Activated CD4-positive, alpha-beta T cell treated with anti-CD3 and anti-CD28 coated beads, Interleukin-2, Interleukin-4, amounts not matched to agents 100 ng/mL and 50 ng/mL, durations not matched to agents 16 hours and 8 hours (primary cell): Measurements from ENCODE around the gene RGMA.
"Not testable (repeated sequence)": the region's sequence is repeated elsewhere in the genome, so short reads cannot be mapped to it uniquely, and the experiment has no call there.

Experiments
- DNase-seq: peaks from one replicate; pipeline ENCODE4 v3.0.0-alpha.2; 2020; ENCODE audit warnings: low spot score

Gene RGMA

DNA sequence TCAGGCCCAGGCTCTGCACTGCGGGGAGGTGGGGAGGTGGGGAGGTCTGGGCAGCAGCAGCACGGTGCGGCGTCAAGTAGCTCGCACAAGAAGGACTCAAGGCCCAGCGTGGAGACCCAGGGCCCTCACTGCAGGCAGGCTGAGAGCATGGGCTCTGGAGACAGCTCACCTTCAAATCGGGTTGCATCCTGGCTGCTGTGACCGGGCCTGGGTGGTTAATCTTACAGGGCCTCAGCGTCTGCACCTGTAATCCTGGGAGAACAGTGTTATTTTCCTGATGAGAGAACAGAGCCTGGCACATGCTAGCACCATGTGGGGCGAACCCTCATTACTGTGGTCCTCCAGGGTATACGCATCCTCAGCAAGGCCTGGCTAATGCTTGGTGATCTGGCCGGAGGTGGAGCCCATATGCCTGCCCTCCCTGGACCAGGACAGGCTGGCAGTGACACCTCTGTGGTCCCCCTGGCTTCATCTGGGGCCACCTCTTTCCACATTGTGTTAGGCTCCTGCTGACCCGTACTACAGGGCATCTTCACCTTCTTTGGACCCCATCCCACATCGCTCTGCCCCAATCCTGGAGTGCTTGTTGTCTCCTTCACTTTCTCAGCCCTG lies 55.5 kb downstream of the RGMA start:
- no peak for DNase-seq

DNA sequence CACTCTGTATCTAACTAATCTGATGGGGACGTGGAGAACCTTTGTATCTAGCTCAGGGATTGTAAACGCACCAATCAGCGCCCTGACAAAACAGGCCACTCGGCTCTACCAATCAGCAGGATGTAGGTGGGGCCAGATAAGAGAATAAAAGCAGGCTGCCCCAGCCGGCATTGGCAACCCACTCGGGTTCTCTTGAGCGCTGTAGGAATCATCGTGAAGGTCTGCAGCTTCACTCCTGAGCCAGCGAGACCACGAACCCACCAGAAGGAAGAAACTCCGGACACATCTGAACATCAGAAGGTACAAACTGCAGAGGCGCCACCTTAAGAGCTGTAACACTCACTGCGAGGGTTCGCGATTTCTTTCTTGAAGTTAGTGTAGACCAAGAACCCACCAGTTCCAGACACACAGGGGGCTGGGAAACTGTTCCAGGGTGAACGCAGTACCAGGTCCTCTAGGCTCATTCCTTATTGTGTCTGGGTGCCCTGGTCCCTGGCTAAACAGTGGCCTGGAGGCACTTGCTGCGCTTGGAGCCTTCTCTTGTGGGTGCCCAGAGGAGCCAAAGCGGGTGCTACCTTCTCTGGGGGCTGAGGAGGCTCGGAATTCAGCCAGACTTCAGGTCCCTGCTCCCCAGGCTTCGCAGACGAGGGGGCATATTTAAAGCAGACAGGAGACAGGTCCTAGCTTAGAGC lies 56.4 kb downstream of the RGMA start:
- not testable (repeated sequence) for DNase-seq

DNA sequence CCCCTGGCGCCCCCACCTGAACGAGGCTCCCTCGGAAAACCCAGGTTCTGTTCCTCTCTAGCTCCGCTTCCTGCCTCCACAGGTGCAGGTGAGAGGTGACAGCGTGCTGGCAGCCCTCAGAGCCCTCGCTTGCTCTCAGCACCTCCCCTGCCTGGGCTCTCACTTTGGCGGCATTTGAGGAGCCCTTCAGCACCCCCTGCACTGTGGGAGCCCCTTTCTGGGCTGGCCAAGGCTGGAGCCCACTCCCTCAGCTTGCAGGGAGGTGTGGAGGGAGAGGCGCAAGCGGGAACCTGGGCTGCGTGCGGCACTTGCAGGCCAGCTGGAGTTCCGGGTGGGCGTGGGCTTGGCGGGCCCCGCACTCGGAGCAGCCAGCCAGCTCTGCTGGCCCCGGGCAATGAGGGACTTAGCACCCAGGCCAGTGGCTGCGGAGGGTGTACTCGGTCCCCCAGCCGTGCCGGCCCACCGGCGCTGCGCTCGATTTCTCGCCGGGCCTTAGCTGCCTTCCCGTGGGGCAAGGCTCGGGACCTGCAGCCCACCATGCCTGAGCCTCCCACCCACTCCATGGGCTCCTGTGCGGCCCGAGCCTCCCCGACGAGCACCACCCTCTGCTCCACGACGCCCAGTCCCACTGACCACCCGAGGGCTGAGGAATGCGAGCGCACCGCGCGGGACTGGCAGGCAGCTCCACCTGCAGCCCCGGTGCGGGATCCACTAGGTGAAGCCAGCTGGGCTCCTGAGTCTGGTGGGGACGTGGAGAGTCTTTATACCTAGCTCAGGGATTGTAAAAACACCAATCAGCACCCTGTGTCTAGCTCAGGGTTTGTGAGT lies 57.2 kb downstream of the RGMA start:
- not testable (repeated sequence) for DNase-seq

DNA sequence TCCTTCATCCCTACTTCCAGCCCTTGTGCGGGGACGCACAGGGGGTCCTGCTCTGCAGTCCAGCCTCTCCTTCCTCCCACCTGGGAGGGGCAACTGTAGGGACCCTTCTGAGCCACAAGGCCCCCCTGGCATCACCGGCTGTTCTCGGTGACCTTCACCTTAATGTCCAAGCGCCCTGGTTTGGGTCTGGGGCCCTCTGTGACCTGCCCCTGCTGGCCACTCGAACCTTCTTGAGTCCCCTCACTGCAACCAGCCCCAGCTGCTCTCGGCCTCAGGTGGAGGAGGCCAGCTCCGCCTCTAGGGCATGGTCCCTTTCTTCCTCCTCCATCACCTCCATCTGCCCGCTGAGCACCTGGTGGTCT lies 57.9 kb downstream of the RGMA start:
- DNase-seq: no peak

DNA sequence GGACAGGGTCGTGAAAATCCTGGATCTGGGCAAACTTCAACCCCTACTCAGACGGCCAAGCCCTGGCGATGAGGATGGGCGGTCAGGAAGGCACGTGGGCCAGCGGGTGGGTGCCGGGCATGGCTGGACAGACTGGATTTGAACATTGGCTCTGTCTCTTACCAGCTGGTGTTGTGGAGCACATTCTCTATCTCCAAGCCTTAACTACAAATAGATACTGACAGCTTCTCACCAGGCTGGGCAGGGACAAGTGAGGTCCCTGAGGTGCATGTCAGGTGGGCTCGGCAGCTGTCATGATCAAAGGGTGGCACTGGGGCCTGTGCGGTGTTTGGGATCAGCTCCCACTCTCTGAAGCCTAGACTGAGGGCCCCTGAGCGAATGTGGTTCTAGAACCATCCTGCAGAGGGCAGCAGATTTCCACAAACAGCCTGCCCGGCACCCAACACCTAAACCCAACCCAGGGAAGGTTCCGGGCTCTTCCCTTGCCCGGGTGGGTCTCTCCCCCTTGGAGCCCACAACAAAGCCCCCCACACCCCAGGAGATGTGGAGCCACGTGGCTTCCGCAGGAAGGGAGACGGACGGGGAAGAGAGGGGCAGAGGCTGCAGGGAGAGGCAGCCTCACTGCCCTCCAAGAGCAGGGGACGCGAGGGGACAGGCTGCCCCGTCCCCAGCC lies 58.4 kb downstream of the RGMA start:
- peak; percentile 69 for DNase-seq

DNA sequence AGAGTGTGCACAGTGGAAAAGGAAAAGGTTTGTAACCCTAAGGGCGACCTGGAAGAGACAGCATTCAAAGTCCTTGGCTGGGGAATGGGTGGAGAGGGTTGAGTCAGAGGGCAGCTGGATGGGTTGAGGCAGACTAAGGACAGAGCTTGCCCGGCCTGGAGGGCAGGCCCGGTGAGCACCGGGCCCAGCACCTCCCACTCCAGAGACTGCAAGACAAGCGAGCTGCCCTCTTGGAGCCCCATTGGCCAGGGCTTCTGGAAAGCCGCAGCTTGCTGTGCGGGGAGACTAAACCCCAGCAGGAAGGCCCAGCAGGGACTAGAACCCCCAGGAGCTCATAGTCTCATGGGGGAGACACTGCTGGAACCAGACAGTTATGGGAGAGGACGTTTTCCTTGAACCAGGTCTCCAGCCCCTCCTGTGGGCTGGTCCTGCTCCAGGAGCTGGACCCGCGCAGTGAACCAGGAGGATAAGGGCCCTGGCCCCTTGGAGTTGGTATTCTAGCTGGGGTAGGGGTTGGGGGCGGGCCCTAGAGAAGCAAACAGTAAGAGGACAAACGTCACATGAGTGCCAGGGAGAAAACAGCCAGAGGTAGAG lies 59.1 kb downstream of the RGMA start:
- no peak for DNase-seq

DNA sequence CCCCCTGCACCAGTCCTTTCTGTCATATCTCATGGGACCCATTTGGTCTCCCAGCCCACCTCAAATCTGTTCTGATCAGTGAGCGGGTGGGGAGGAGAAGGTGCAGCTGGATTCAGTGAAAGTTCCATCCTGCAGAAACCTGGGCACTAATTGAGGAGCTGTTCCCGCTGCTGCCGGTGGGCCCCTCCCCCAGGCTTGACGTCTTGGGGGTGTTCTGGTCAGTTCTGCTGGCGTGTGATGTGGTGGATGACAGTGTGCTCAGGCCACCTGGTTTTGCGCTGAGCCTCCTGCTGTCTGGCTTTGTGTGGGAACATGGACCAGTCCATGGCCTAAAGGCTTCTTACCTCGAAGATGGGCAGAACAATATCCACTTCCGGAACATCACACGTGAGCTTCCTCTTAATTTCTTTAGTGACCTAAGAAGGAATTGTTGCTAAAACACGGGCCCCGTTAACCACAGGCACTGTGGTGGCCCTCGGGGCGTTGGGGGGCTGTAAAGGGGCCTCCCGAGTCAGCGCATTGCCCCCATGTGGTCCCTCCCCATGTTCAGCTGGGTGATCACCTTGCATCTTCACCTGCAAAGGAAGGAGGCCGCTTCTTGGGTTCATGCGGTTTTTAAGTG lies 59.7 kb downstream of the RGMA start:
- no peak for DNase-seq

DNA sequence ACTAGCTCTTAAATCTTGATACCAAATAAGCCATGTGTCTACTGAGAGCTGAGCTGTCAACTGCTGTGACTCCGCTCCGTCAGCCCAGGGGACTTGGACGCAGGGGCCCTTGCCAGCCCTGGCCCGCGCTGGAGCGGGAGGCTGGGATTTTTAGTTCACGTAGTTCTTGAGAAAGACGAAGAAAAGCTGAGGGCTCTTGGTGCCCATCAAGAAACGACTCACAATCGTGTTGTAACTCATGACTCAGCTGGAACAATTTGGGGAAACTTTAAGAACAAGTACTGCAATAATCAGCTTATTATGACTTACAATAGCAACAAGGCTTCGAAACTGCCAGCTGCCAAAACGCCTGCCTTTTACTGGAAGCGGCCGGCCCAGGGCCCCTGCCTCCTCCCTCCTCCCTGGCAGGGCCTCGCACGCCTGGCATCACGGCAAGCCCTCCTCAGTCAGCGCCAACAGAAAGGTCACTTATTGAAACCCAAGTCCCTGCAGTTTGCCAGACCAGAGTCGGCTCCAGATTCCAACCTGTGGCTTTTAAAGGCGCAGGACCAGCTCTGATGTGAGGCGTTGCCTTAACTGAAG lies 60.3 kb downstream of the RGMA start:
- no peak for DNase-seq

DNA sequence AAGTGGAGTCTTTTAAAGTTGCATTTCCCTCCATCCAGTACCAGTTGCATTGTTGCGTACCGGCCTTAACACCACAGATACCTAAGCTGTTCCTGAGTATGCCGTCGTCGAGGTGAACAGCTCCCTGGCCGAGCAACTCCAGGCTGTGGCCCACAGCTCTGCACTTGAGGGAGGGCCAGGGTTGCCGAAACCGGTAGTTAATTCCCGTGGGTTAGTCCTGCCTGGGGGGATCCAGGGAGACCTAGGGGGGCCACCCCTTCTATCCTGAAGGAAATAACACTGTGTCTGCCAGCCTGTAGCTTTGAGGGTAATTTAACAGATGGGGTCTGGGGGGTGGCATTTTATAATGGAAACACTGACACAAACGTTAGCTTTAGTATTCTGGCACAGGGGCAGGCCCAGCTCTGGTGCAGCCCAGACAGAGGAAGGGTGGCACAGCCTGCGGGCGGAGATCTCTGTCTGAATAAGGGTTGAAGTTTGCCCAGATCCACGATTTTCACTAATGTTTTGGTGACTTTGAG lies 60.8 kb downstream of the RGMA start:
- DNase-seq: no peak

DNA sequence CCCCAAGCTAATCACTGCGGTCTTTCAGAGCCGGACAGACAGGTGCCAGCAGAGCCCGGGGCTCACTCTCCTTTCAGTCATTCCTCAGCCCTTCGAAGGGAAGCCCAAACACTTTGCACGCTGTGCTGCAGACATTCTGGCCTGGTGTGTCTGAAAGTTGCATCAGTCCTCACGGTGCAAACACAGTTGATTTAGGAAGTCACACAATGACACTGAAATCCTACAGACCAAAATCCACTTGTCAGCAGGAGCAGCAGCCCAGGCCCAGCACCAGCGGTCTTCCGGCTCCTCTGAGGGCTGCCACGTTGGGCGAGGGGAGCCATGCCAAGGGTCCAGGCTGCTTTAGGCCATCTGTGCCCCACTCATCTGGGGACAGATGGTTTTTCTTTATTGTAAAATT lies 61.6 kb downstream of the RGMA start:
- DNase-seq: no peak

DNA sequence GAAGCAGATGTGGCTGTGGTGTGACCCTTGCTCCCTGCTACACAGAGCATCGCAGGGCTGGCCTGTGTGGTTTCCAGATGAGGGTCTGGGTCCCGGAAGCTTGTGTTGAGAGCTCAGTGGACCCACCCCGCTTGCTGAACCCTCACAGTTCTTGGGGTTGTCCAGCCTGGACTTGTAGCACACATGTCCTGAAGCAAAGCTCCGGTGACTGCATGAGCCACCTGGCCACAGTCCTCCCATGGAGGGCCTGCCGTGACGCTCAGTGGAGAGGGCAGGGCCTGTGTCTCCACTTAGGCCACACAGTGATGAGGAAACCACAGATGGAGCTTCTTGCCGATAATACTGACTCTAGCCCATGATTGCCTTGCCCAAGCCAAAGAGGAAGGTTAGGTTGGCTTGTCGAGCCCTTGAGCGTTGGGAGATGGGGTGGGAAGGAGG lies 62.6 kb downstream of the RGMA start:
- DNase-seq: no peak

DNA sequence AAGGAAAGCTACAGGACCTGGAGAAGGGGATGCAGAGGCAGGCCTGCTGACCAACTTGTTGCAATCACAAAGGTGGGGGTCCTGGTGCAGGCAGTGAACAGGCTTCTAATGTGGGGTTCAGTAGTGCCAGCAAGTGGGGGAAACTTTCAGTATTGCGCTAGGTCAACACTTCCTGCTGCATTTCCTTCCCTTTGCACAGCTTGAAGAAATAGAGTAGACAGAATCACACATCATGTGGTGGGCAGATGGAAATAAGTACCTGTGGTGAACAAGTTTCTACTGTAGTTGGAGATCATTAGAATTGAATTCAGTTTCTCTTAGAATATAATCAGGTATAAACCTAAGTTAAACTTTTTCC lies 63.4 kb downstream of the RGMA start:
- DNase-seq: peak; percentile 16

DNA sequence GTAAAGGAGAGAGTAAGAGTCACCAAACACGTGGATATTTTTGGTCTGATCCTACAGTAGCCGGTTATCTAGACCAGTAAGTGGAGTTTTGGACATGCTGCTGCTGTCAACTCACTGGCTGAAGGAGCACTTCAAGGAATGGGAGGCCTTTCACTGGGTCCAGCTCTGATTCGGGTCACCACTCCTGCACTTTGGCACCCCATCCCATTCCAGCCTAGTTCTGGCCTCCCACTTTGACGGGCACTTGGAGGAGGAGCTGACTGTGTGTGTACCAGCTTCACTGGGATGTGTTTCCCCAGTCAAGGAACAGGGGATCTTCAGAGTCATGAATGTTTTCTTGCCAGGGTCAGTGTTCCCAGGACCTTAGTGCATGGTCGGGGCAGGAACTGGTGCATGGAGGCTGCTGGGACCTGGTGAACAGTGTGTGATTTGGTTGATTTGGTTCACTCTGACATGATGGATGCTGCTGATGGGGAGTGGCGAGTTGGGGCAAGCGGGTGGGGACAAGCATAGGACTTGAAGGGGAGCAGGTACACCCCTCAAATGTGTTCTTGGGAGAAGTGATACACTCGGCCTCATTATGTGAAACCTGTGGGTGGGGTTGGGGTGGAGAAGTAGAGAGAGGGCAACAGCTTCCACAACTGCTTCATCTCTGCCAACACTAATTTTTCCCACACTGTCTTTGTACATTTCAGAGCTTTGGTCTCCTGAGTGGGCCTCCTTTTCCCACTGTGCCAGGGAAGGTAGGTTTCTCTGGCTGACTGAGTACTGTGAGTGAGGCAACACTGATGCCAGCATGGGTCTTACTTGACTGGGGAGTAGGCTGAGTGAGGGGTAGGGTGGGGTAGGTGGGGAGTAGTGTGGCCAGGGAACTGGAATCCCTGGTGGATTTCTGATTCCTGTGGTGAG lies 64.0 kb downstream of the RGMA start:
- no peak for DNase-seq

DNA sequence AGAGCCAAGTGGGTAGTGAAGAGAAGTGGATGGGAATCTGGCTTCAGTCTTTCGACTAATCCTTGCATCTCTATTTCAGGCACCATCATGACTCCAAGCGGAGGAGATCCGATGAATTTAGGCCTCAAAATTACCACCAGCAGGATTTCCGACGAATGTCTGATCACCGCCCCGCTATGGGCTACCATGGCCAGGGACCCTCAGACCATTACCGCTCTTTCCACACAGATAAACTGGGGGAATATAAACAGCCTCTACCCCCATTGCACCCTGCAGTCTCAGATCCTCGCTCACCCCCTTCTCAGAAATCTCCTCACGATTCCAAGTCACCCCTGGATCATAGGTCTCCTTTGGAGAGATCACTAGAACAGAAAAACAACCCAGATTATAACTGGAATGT lies 64.7 kb downstream of the RGMA start:
- no peak for DNase-seq

DNA sequence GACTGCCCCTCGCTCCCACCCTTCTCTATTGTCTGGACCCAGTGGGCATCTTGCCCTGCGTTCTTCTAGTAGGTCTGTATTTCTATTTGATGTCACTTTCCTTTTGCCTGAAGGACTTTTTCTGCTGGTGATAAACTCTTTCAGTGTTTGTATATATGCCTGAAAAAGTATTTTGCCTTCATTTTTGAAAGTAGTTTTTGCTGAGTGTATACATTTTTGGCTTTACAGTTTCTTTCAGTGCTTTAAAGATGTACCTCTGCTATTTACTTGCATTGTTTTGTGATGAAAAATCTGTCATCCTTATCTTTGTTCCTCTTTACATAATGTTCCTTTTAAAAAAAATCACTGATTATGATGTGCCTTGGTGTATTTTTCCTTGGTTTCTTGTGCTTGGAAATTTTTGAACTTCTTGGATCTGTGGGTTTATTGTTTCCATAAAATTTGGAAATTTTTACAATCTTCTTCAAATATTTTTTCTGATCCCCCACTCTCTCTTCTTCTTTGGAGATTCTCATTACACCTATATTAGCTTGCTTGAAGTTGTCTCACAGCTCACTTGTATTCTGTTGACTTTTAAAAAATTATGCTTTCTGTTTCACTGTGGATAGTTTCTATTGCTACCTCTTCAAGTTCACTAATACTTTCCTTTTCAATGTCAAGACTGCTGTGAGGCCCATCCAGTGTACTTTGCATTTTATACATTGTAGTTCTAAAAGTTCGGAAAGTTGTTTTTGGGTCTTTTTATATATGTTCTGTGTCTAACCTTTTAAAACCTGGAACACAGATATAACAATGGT lies 67.8 kb downstream of the RGMA start:
- DNase-seq: no peak

DNA sequence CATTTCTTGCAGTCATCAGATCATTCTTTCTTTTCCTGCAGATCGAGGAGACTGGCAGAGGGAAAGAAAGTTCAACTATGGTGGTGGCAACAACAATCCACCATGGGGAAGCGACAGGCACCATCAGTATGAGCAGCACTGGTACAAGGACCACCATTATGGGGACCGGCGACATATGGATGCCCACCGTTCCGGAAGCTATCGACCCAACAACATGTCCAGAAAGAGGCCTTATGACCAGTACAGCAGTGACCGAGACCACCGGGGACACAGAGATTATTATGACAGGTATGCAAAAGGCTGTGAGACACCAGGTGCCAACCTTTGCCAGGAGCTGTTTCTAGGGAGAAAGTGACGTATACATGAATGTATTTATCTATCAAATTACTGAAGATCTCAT lies 69.0 kb downstream of the RGMA start:
- DNase-seq: no peak

DNA sequence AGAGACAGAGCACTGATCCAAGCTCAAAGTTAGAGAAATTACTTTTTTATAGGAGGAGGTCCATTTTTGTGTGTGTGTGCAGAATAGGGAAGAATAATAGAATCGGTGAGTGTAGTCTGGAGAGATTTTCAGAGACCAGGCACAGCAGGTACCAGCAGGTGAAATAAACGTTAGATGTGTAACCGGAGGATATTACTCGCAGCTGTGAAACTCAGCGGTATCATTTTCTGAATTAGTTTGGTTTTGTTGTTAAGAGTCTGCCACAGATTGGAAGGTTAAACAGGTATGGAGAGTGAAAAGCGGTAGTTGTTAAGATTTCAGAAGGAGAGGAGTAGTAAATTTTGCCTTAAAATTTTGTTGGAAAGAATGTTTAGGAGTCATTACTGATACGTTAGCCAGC lies 69.9 kb downstream of the RGMA start:
- peak; percentile 17 for DNase-seq

DNA sequence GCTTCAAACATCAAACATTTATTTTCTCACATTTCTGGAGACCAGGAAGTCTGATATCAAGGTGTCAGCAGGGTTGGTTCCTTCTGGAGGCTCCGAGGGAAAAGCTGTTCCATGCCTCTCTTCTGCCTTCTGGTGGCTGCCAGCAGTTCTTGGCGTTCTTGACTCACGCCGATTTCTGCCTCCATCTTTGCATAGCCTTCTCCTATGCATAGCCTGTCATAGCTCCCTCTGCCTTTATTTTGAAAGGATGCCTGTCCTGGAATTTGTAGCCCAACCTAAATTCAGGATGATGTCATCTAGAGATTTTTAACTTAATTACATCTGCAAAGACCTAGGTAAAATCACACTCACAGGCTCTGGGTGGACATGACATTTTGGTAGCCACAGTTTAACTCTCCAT lies 70.4 kb downstream of the RGMA start:
- DNase-seq: no peak

DNA sequence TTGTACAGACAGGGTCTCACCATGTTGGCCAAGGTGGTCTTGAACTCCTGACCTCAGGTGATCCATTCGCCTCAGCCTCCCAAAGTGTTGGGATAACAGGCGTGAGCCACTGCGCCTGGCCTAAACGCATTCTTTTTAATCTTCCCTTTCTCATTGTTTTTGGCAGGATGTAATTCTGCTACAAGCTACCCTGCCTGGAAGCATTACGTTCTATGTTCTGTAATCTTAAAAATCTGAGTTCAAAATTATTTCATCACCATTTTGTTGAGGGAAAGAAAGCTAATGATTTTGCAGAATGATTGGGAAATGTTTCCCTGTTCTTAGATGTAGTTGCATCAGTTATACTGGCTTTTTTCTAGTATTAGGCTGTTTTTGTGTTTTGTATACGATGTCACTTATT lies 71.5 kb downstream of the RGMA start:
- no peak for DNase-seq
